ENCODE results near the gene FLNB.

Gene FLNB

GRCh38 chr3:58029842-58030584 is 21.8 kb downstream of the FLNB start:
- H3K27ac ChIP-seq (ENCODE audit: low read length), result no peak overlapping the region
- no peak overlapping the region for H3K9ac ChIP-seq (ENCODE audit: low read length)
- 0 out of 2 replicates have a peak, but pooled peaks cover 14% of the 10 kb centered on the region for H3K27me3 ChIP-seq (replicated peaks; ENCODE audit: insufficient read depth, low read length)
- no peaks in the 10 kb centered on the region for H3K79me2 ChIP-seq (ENCODE audit: low read length)
- no peak overlapping the region for H3K4me3 ChIP-seq (ENCODE audit: low read length)
- H3K36me3 ChIP-seq (replicated peaks; ENCODE audit: insufficient read depth, low read length), result no peaks in the 10 kb centered on the region
- no peaks in the 10 kb centered on the region for H4K20me1 ChIP-seq (ENCODE audit: insufficient read depth, low read length)
- no peaks in the 10 kb centered on the region for H3K9me3 ChIP-seq (replicated peaks; ENCODE audit: insufficient read depth, low read length)
- H3F3A ChIP-seq (ENCODE audit: insufficient read depth, low read length), result peaks cover 3% of the 10 kb centered on the region; the same call in 1 of the 2 replicates
- peaks cover 7% of the 10 kb centered on the region for H3K4me1 ChIP-seq (ENCODE audit: low read length)
- DNase-seq, result no peak
- TF ChIP-seq EZH2phosphoT487 (IDR thresholded peaks at IDR 0.05; ENCODE audit: low read length), result no peak
- TF ChIP-seq EZH2 (optimal IDR thresholded peaks at IDR 0.05; ENCODE audit: low read depth, low read length), result no peak
- no peaks in the 10 kb centered on the region for H3K9me2 ChIP-seq (replicated peaks; ENCODE audit: insufficient read depth, low read length)
- no peak overlapping the region for H2AFZ ChIP-seq (ENCODE audit: low read length)
- no peak overlapping the region for H3K4me2 ChIP-seq (ENCODE audit: low read depth, low read length)

- Histone ChIP-seq H3K9me2 (replicated peaks; ENCODE audit: insufficient read depth, low read length) (no peaks in the 10 kb centered on the region), H3K27ac (ENCODE audit: low read length) (no peak overlapping the region), H3F3A (ENCODE audit: insufficient read depth, low read length) (peaks cover 7% of the 10 kb centered on the region; the same call in 1 of the 2 replicates), H2AFZ (ENCODE audit: low read length) (no peak overlapping the region), H3K4me1 (ENCODE audit: low read length) (peaks cover 14% of the 10 kb centered on the region), H3K9ac (ENCODE audit: low read length) (no peak overlapping the region), H3K4me3 (ENCODE audit: low read length) (no peak overlapping the region), H3K9me3 (replicated peaks; ENCODE audit: insufficient read depth, low read length) (no peaks in the 10 kb centered on the region), H3K36me3 (replicated peaks; ENCODE audit: insufficient read depth, low read length) (no peaks in the 10 kb centered on the region), H3K27me3 (replicated peaks; ENCODE audit: insufficient read depth, low read length) (peaks cover 25% of the 10 kb centered on the region), H4K20me1 (ENCODE audit: insufficient read depth, low read length) (no peaks in the 10 kb centered on the region), H3K4me2 (ENCODE audit: low read depth, low read length) (no peak overlapping the region), H3K79me2 (ENCODE audit: low read length) (no peaks in the 10 kb centered on the region)
- TF ChIP-seq CTCF (IDR thresholded peaks at IDR 0.05; ENCODE audit: low read length) (no peak), EZH2 (optimal IDR thresholded peaks at IDR 0.05; ENCODE audit: low read depth, low read length) (no peak), EZH2phosphoT487 (IDR thresholded peaks at IDR 0.05; ENCODE audit: low read length) (no peak)
- no peak for DNase-seq
Observed at GRCh38 chr3:58032186-58032585, 24.0 kb downstream of the FLNB start.

GRCh38 chr3:58034738-58035523 is 26.7 kb downstream of the FLNB start:
- DNase-seq, result peak; percentile 90
- H3K79me2 ChIP-seq (ENCODE audit: low read length), result no peaks in the 10 kb centered on the region
- H3K4me1 ChIP-seq (ENCODE audit: low read length), result peaks cover 14% of the 10 kb centered on the region

More at GRCh38 chr3:58034738-58035523, 26.7 kb downstream of the FLNB start:
- no peak for TF ChIP-seq EZH2phosphoT487 (IDR thresholded peaks at IDR 0.05; ENCODE audit: low read length)
- no peak for TF ChIP-seq CTCF (IDR thresholded peaks at IDR 0.05; ENCODE audit: low read length)
- no peak for TF ChIP-seq EZH2 (optimal IDR thresholded peaks at IDR 0.05; ENCODE audit: low read depth, low read length)
- H3K4me3 ChIP-seq (ENCODE audit: low read length), result no peak overlapping the region; the same call in 1 of the 2 replicates
- no peaks in the 10 kb centered on the region for H3K9me2 ChIP-seq (replicated peaks; ENCODE audit: insufficient read depth, low read length)
- H3K36me3 ChIP-seq (replicated peaks; ENCODE audit: insufficient read depth, low read length), result no peaks in the 10 kb centered on the region
- peak overlapping the region; percentile 7; the same call in 1 of the 2 replicates for H3K27ac ChIP-seq (ENCODE audit: low read length)
- H2AFZ ChIP-seq (ENCODE audit: low read length), result no peak overlapping the region
- peaks cover 7% of the 10 kb centered on the region; the same call in 1 of the 2 replicates for H3F3A ChIP-seq (ENCODE audit: insufficient read depth, low read length)
- H3K9ac ChIP-seq (ENCODE audit: low read length), result no peak overlapping the region
- H3K9me3 ChIP-seq (replicated peaks; ENCODE audit: insufficient read depth, low read length), result no peaks in the 10 kb centered on the region
- peak overlapping the region; percentile 70 for H3K4me2 ChIP-seq (ENCODE audit: low read depth, low read length)
- no peaks in the 10 kb centered on the region for H4K20me1 ChIP-seq (ENCODE audit: insufficient read depth, low read length)
- H3K27me3 ChIP-seq (replicated peaks; ENCODE audit: insufficient read depth, low read length), result peaks cover 46% of the 10 kb centered on the region
